HEK293T (cell line): ENCODE measurements around the gene RNF217.

ENCODE experiments used
- CTCF ChIA-PET: fragments of 350-600 bp; formaldehyde crosslinking; extraction: SDS; loops from one replicate; lab custom pipeline; 2021; ENCODE audit warnings: antibody characterized with exemption, inconsistent platforms; lab: Yijun Ruan, JAX
- POLR2A ChIA-PET: fragments of 350-600 bp; formaldehyde crosslinking; extraction: SDS; loops from one replicate; lab custom pipeline; 2020; ENCODE audit warnings: antibody characterized with exemption, inconsistent platforms; lab: Yijun Ruan, JAX
- DNase-seq: peaks from one replicate; pipeline ENCODE4 v3.0.0; 2012; ENCODE audit warnings: mixed read lengths; ENCODE audit errors: extremely low spot score
- ARNT ChIP-seq: fragments of 450-650 bp; IDR thresholded peaks from 2 replicates; pipeline ENCODE4 v1.6.1; 2017; ENCODE audit warnings: mild to moderate bottlenecking
- BHLHE40 ChIP-seq: fragments of 450-650 bp; IDR thresholded peaks from 2 replicates; pipeline ENCODE4 v1.6.1; 2016; ENCODE audit warnings: mild to moderate bottlenecking, moderate library complexity, borderline replicate concordance
- CTBP1 ChIP-seq: fragments of 450-650 bp; IDR thresholded peaks from 2 replicates; pipeline ENCODE4 v1.6.1; 2016; ENCODE audit warnings: borderline replicate concordance
- ELF4 ChIP-seq: fragments of 450-650 bp; IDR thresholded peaks from 2 replicates; pipeline ENCODE4 v1.6.1; 2017; ENCODE audit warnings: antibody characterized with exemption
- FOXA1 ChIP-seq: fragments of 450-650 bp; IDR thresholded peaks from 2 replicates; pipeline ENCODE4 v1.6.1; 2016; ENCODE audit warnings: mild to moderate bottlenecking
- FOXK2 ChIP-seq: fragments of 450-650 bp; IDR thresholded peaks from 2 replicates; pipeline ENCODE4 v1.6.1; 2016; ENCODE audit warnings: mild to moderate bottlenecking
- FOXM1 ChIP-seq: fragments of 450-650 bp; IDR thresholded peaks from 2 replicates; pipeline ENCODE4 v1.6.1; 2017; ENCODE audit warnings: mild to moderate bottlenecking, borderline replicate concordance
- HDGF ChIP-seq: fragments of 450-650 bp; IDR thresholded peaks from 2 replicates; pipeline ENCODE4 v1.6.1; 2017; ENCODE audit warnings: antibody characterized with exemption, borderline replicate concordance
- L3MBTL2 ChIP-seq: fragments of 450-650 bp; conservative IDR thresholded peaks from 2 replicates; pipeline ENCODE4 v1.6.1; 2016; ENCODE audit warnings: mild to moderate bottlenecking
- LEF1 ChIP-seq: fragments of 450-650 bp; IDR thresholded peaks from 2 replicates; pipeline ENCODE4 v1.6.1; 2017; ENCODE audit warnings: mild to moderate bottlenecking, borderline replicate concordance
- NFRKB ChIP-seq: fragments of 450-650 bp; IDR thresholded peaks from 2 replicates; pipeline ENCODE4 v1.6.1; 2016; ENCODE audit warnings: mild to moderate bottlenecking, moderate library complexity
- PKNOX1 ChIP-seq: fragments of 450-650 bp; IDR thresholded peaks from 2 replicates; pipeline ENCODE4 v1.6.1; 2016
- SP1 ChIP-seq: fragments of 450-650 bp; IDR thresholded peaks from 2 replicates; pipeline ENCODE4 v1.6.1; 2017
- SUZ12 ChIP-seq: fragments of 450-650 bp; IDR thresholded peaks from 2 replicates; pipeline ENCODE4 v1.6.1; 2016; ENCODE audit warnings: mild to moderate bottlenecking
- TARDBP ChIP-seq: fragments of 450-650 bp; IDR thresholded peaks from 2 replicates; pipeline ENCODE4 v1.6.1; 2016
- ZNF384 ChIP-seq: fragments of 450-650 bp; IDR thresholded peaks from 2 replicates; pipeline ENCODE4 v1.6.1; 2016

Gene RNF217

GRCh38 chr6:124993327-124993726 lies 31.1 kb downstream of the RNF217 start:
- TF ChIP-seq TARDBP (no peak), NFRKB (no peak), ELF4 (no peak), LEF1 (no peak), FOXM1 (no peak), BHLHE40 (no peak), FOXA1 (no peak), SUZ12 (no peak), PKNOX1 (no peak), CTBP1 (no peak), HDGF (no peak), ZNF384 (no peak), L3MBTL2 (no peak), FOXK2 (no peak), SP1 (no peak), ARNT (no peak)
- CTCF ChIA-PET = no interaction called here
- DNase-seq = no peak
- POLR2A ChIA-PET = no interaction called here

DNA sequence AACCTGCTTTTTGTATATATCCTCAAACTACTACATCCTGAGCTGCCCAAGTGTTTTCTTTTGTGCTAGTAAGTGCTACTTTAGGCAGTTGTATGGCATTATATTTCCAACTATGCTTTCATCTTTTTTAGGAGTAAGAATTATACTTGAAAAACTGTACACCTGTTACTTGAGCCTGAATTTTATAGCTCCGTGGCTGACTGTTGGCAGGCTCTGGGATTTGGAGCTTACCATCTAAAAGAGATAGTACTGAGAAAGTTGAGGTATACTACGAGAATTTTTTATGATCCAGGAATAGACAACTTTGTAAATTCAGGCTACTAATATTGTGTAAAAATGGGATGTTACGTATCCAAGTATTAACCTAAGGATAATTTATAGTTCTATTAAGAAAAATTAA lies 32.4 kb downstream of the RNF217 start:
- ChIA-PET CTCF (no interaction called here), POLR2A (no interaction called here)
- TF ChIP-seq LEF1 (no peak), ZNF384 (no peak), FOXM1 (no peak), NFRKB (no peak), SUZ12 (no peak), CTBP1 (no peak), ARNT (no peak), HDGF (no peak), ELF4 (no peak), FOXK2 (no peak), SP1 (no peak), FOXA1 (no peak), L3MBTL2 (no peak), TARDBP (no peak), BHLHE40 (no peak), PKNOX1 (no peak)
- DNase-seq = no peak

DNA sequence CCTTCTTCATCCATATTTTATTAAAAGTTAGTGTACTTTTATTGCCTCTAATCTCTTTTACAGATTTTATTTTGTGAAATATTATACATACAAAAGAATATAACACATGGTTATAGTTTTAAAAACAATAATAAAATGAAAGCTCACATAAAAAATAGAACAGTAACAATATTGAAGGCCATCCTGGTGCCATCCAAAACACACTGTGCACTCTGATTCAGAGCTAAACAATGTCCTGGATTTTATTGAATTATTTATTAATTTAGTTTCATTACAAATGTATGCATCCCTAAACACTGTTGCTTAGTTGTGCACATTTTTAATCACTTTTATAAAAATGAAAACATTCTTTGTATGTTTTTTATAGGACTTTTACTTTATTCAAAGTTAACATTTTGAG lies 32.9 kb downstream of the RNF217 start:
- ChIA-PET POLR2A (no interaction called here), CTCF (no interaction called here)
- no peak for DNase-seq
- TF ChIP-seq LEF1 (no peak), FOXK2 (no peak), FOXA1 (no peak), ELF4 (no peak), NFRKB (no peak), ZNF384 (no peak), ARNT (no peak)

- CTCF ChIA-PET = no interaction called here
- POLR2A ChIA-PET = no interaction called here
- TF ChIP-seq BHLHE40 (no peak), CTBP1 (no peak), SUZ12 (no peak), PKNOX1 (no peak), FOXK2 (no peak), NFRKB (no peak), FOXM1 (no peak)
- DNase-seq = no peak
Observed at GRCh38 chr6:124995645-124996325, 33.5 kb downstream of the RNF217 start.

GRCh38 chr6:124996411-124996810 lies 34.2 kb downstream of the RNF217 start:
- TF ChIP-seq ARNT (no peak), TARDBP (no peak), BHLHE40 (no peak), FOXA1 (no peak), ZNF384 (no peak), NFRKB (no peak), CTBP1 (no peak), ELF4 (no peak), SUZ12 (no peak), LEF1 (no peak), FOXK2 (no peak), PKNOX1 (no peak), L3MBTL2 (no peak), SP1 (no peak), FOXM1 (no peak), HDGF (no peak)
- CTCF ChIA-PET = no interaction called here
- DNase-seq = no peak
- POLR2A ChIA-PET = no interaction called here

DNA sequence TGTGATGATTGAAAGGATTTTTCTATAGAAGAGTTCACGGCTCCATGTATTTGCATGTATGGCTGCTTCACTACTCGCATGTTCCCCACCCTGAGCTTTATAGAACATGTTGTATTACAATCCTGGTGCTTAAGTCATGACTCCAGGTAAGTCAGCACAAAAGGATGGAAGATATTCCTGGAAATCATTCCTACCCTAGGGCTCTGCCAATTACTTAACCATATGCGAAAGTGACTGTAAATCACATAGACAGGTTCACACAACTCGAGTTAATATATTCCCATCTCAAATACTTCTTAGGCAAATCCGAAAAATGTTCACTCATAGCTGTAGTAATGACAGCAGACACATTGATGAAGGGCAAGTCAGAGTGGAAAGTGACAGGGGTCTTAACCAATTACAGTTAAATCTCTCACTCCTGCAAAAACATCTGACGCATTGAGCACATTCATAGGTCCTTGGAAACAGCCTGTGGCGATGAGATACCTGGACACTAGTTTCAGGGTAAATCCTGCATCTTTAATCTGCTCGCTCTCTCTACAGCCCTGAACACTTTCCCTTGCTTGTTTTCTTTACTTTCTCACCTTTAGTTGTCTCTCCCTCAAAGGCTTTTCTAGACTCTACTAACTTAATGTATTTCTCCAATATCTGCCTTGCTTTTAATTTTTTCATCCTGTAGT lies 35.1 kb downstream of the RNF217 start:
- CTCF ChIA-PET = interaction anchor here (1.2 kb wide), 1 partner anchor 67 kb away, joined by 4 read pairs; no protein-coding TSS in a partner anchor
- POLR2A ChIA-PET = no interaction called here
- TF ChIP-seq SP1 (no peak), LEF1 (no peak), CTBP1 (no peak), FOXA1 (no peak), BHLHE40 (no peak), PKNOX1 (peak; percentile 69)
- no peak for DNase-seq
